GM23338 (cell line): Measurements from ENCODE around the gene TRAPPC3L. TPM values are rescaled to one million over a fixed set of nuclear protein-coding genes. Genes with fewer than 3 reads are reported as not detected.

ENCODE experiments used
- ATAC-seq: fragments of 200-7000 bp; cut with Tn5 transposase; 3 replicates; pipeline ENCODE4 v1.9.1; 2020
- DNase-seq: peaks from one replicate; pipeline ENCODE4 v3.0.0-alpha.2; 2015; ENCODE audit warnings: low spot score
- H2AFZ ChIP-seq: fragments of 200-600 bp; sonication (generic); 2 replicates; pipeline ENCODE4 v1.8.0; 2016; ENCODE audit warnings: antibody characterized with exemption, mild to moderate bottlenecking, moderate library complexity
- H3F3A ChIP-seq: fragments of 200-600 bp; sonication (generic); replicated peaks from 2 replicates; pipeline ENCODE4 v1.8.0; 2017; ENCODE audit warnings: antibody characterized with exemption, mixed run types, low read depth
- H3K27ac ChIP-seq: fragments of 200-600 bp; sonication (generic); 2 replicates; pipeline ENCODE4 v1.6.1; 2016; ENCODE audit warnings: low read depth
- H3K27me3 ChIP-seq: fragments of 200-600 bp; sonication (generic); 2 replicates; pipeline ENCODE4 v1.8.0; 2016; ENCODE audit warnings: mild to moderate bottlenecking, mixed run types, moderate library complexity; ENCODE audit not compliant: insufficient read depth
- H3K36me3 ChIP-seq: fragments of 200-600 bp; sonication (generic); 2 replicates; pipeline ENCODE4 v1.8.0; 2016; ENCODE audit warnings: mild to moderate bottlenecking; ENCODE audit not compliant: insufficient read depth
- H3K4me1 ChIP-seq: fragments of 200-600 bp; sonication (generic); 2 replicates; pipeline ENCODE4 v1.8.0; 2016; ENCODE audit warnings: mild to moderate bottlenecking, moderate library complexity; ENCODE audit not compliant: insufficient read depth
- H3K4me2 ChIP-seq: fragments of 200-600 bp; sonication (generic); 2 replicates; pipeline ENCODE4 v1.7.1; 2017; ENCODE audit warnings: mixed run types
- H3K4me3 ChIP-seq: fragments of 200-600 bp; sonication (generic); 2 replicates; pipeline ENCODE4 v1.6.1; 2016; ENCODE audit warnings: mixed run types
- H3K79me2 ChIP-seq: fragments of 200-600 bp; sonication (generic); replicated peaks from 2 replicates; pipeline ENCODE4 v1.8.0; 2017; ENCODE audit warnings: mild to moderate bottlenecking; ENCODE audit not compliant: insufficient read depth
- H3K9me2 ChIP-seq: fragments of 200-600 bp; sonication (generic); 2 replicates; pipeline ENCODE4 v1.8.0; 2017; ENCODE audit not compliant: insufficient read depth
- H4K20me1 ChIP-seq: fragments of 200-600 bp; sonication (generic); replicated peaks from 2 replicates; pipeline ENCODE4 v1.8.0; 2017; ENCODE audit warnings: mild to moderate bottlenecking; ENCODE audit not compliant: insufficient read depth
- H3K27ac Mint-ChIP-seq: 2 replicates; pipeline ENCODE4 v1.8.0; 2020; ENCODE audit warnings: inconsistent platforms, mild to moderate bottlenecking, moderate library complexity, mixed read lengths
- H3K27me3 Mint-ChIP-seq: 3 replicates; pipeline ENCODE4 v1.8.0; 2022; ENCODE audit warnings: low read depth, mild to moderate bottlenecking, moderate library complexity, mixed read lengths, inconsistent platforms; ENCODE audit not compliant: insufficient read depth, poor library complexity
- H3K36me3 Mint-ChIP-seq: 3 replicates; pipeline ENCODE4 v1.8.0; 2021; ENCODE audit warnings: low read depth, mild to moderate bottlenecking, inconsistent platforms, moderate library complexity, mixed read lengths
- H3K4me1 Mint-ChIP-seq: 3 replicates; pipeline ENCODE4 v1.8.0; 2020; ENCODE audit warnings: mild to moderate bottlenecking, inconsistent platforms, mixed read lengths
- H3K4me3 Mint-ChIP-seq: 3 replicates; pipeline ENCODE4 v1.8.0; 2021; ENCODE audit warnings: moderate library complexity, mild to moderate bottlenecking, inconsistent platforms, mixed read lengths
- H3K9me3 Mint-ChIP-seq: 3 replicates; pipeline ENCODE4 v1.8.0; 2020; ENCODE audit warnings: moderate library complexity, mild to moderate bottlenecking, inconsistent platforms, mixed read lengths
- CREB1 ChIP-seq: fragments of 250-450 bp; sonication (Bioruptor Pico); IDR thresholded peaks from 2 replicates; pipeline ENCODE4 v1.5.0; 2020; ENCODE audit warnings: low read depth, mild to moderate bottlenecking, moderate library complexity
- EZH2 ChIP-seq: fragments of 200-600 bp; sonication (generic); IDR thresholded peaks from one replicate; pipeline ENCODE4 v1.8.0; 2017; ENCODE audit warnings: antibody characterized with exemption, mild to moderate bottlenecking, low read depth; ENCODE audit not compliant: unreplicated experiment
- EZH2phosphoT487 ChIP-seq: fragments of 200-600 bp; sonication (generic); IDR thresholded peaks from one replicate; pipeline ENCODE4 v1.8.1; 2018; ENCODE audit warnings: antibody characterized with exemption; ENCODE audit not compliant: unreplicated experiment
- JUNB ChIP-seq: IDR thresholded peaks from one replicate; pipeline ENCODE4 v1.6.1; 2016; ENCODE audit warnings: antibody characterized with exemption; ENCODE audit not compliant: unreplicated experiment
- NANOG ChIP-seq: IDR thresholded peaks from 2 replicates; pipeline ENCODE4 v1.6.1; 2016; ENCODE audit warnings: antibody characterized with exemption, borderline replicate concordance
- POLR2AphosphoS5 ChIP-seq: IDR thresholded peaks from 2 replicates; pipeline ENCODE4 v1.6.1; 2016; ENCODE audit warnings: antibody characterized with exemption, low read depth
- STAT1 ChIP-seq: IDR thresholded peaks from one replicate; pipeline ENCODE4 v1.6.1; 2016; ENCODE audit warnings: antibody characterized with exemption; ENCODE audit not compliant: unreplicated experiment
- ZNF114 ChIP-seq: fragments of 250-450 bp; sonication (Bioruptor Pico); IDR thresholded peaks from 2 replicates; pipeline ENCODE4 v1.5.0; 2020; ENCODE audit warnings: mild to moderate bottlenecking, moderate library complexity
- ZNF331 ChIP-seq: fragments of 250-450 bp; sonication (Bioruptor Pico); IDR thresholded peaks from 2 replicates; pipeline ENCODE4 v1.5.0; 2020; ENCODE audit warnings: low read depth, mild to moderate bottlenecking, moderate library complexity
- polyA plus RNA-seq: library from polyadenylated mRNA; unstranded; fragments of >200 nt; fragmentation: Nextera tagmentation; extraction: Ambion mirVana; gene quantifications from 2 replicates; pipeline ENCODE4 v1.2.1, GENCODE V29; 2016
- total RNA-seq: library from RNA; depleted of rRNA; stranded (reverse); fragments of >200 nt; shearing (Covaris generic); gene quantifications from 2 replicates; pipeline ENCODE4 v1.2.3, GENCODE V29; 2014
- TF ChIP-seq, protein P1 (sequence below): fragments of 250-450 bp; sonication (Bioruptor Pico); IDR thresholded peaks from 2 replicates; pipeline ENCODE4 v1.5.0; 2020; ENCODE audit warnings: mild to moderate bottlenecking, moderate library complexity
- TF ChIP-seq, protein P2 (sequence below), 2 experiments: fragments of 200-600 bp in 1 of 2; sonication (generic) in 1 of 2; conservative IDR thresholded peaks; 2 replicates each; pipeline versions ENCODE4 v1.5.1 to v1.6.1; 2016 to 2017; ENCODE audit warnings: antibody characterized with exemption in 2 of 2, low read depth in 2 of 2, mild to moderate bottlenecking in 2 of 2, moderate library complexity in 1 of 2
- TF ChIP-seq, protein P3 (sequence below): IDR thresholded peaks from 2 replicates; pipeline ENCODE4 v1.6.1; 2016; ENCODE audit warnings: antibody characterized with exemption
- TF ChIP-seq, protein P4 (sequence below): IDR thresholded peaks from one replicate; pipeline ENCODE4 v1.6.1; 2018; ENCODE audit warnings: antibody characterized with exemption; ENCODE audit not compliant: unreplicated experiment

TRAPPC3L gene
- total and polyA plus RNA-seq, 2 experiments from 2014 or later = not detected

DNA sequence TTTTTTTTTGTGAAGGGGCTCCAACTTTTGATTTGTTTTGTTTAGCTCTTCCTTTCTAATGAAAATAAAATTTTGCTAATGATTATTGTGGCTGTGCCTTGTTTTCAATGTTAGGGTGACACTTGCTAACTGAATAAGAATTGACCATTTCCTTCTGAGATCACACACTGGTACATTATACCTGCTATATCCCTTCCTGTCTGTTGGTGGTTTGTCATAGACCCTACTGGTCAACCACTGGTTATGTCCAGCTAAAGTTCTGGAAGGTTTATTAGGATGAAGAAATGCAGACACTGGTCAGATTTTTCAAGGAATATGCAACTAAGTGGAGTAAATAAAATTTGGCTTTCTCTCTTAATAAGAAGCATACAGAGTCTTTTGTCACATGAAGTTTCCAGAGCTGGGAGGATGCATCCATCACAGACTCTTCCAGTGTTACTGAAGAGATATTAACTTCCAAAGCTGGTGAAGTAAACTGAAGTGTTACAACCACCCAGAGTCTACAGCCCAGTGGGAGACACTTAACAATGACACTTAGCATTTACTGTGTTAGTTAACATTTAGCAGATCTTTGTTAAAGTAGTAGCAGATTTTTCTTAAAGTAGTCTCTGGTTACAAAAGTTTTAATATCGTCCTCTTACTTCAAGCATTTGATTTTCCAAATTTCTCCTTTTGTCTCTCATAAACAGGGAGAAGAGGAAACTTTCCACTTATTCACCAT, 53.7 kb downstream of the TRAPPC3L start:
- TF ChIP-seq, protein P1, sequence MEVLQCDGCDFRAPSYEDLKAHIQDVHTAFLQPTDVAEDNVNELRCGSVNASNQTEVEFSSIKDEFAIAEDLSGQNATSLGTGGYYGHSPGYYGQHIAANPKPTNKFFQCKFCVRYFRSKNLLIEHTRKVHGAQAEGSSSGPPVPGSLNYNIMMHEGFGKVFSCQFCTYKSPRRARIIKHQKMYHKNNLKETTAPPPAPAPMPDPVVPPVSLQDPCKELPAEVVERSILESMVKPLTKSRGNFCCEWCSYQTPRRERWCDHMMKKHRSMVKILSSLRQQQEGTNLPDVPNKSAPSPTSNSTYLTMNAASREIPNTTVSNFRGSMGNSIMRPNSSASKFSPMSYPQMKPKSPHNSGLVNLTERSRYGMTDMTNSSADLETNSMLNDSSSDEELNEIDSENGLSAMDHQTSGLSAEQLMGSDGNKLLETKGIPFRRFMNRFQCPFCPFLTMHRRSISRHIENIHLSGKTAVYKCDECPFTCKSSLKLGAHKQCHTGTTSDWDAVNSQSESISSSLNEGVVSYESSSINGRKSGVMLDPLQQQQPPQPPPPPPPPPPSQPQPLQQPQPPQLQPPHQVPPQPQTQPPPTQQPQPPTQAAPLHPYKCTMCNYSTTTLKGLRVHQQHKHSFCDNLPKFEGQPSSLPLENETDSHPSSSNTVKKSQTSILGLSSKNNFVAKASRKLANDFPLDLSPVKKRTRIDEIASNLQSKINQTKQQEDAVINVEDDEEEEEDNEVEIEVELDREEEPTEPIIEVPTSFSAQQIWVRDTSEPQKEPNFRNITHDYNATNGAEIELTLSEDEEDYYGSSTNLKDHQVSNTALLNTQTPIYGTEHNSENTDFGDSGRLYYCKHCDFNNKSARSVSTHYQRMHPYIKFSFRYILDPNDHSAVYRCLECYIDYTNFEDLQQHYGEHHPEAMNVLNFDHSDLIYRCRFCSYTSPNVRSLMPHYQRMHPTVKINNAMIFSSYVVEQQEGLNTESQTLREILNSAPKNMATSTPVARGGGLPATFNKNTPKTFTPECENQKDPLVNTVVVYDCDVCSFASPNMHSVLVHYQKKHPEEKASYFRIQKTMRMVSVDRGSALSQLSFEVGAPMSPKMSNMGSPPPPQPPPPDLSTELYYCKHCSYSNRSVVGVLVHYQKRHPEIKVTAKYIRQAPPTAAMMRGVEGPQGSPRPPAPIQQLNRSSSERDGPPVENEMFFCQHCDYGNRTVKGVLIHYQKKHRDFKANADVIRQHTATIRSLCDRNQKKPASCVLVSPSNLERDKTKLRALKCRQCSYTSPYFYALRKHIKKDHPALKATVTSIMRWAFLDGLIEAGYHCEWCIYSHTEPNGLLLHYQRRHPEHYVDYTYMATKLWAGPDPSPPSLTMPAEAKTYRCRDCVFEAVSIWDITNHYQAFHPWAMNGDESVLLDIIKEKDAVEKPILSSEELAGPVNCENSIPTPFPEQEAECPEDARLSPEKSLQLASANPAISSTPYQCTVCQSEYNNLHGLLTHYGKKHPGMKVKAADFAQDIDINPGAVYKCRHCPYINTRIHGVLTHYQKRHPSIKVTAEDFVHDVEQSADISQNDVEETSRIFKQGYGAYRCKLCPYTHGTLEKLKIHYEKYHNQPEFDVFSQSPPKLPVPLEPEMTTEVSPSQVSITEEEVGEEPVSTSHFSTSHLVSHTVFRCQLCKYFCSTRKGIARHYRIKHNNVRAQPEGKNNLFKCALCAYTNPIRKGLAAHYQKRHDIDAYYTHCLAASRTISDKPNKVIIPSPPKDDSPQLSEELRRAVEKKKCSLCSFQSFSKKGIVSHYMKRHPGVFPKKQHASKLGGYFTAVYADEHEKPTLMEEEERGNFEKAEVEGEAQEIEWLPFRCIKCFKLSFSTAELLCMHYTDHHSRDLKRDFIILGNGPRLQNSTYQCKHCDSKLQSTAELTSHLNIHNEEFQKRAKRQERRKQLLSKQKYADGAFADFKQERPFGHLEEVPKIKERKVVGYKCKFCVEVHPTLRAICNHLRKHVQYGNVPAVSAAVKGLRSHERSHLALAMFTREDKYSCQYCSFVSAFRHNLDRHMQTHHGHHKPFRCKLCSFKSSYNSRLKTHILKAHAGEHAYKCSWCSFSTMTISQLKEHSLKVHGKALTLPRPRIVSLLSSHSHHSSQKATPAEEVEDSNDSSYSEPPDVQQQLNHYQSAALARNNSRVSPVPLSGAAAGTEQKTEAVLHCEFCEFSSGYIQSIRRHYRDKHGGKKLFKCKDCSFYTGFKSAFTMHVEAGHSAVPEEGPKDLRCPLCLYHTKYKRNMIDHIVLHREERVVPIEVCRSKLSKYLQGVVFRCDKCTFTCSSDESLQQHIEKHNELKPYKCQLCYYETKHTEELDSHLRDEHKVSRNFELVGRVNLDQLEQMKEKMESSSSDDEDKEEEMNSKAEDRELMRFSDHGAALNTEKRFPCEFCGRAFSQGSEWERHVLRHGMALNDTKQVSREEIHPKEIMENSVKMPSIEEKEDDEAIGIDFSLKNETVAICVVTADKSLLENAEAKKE (CRISPR knock-in tag) = no peak
- TF ChIP-seq EZH2phosphoT487 (no peak), EZH2 (no peak), NANOG (no peak), ZNF331 (CRISPR knock-in tag) (no peak), CREB1 (CRISPR knock-in tag) (no peak), POLR2AphosphoS5 (no peak), JUNB (no peak), ZNF114 (CRISPR knock-in tag) (no peak), STAT1 (no peak)
- TF ChIP-seq, protein P2, sequence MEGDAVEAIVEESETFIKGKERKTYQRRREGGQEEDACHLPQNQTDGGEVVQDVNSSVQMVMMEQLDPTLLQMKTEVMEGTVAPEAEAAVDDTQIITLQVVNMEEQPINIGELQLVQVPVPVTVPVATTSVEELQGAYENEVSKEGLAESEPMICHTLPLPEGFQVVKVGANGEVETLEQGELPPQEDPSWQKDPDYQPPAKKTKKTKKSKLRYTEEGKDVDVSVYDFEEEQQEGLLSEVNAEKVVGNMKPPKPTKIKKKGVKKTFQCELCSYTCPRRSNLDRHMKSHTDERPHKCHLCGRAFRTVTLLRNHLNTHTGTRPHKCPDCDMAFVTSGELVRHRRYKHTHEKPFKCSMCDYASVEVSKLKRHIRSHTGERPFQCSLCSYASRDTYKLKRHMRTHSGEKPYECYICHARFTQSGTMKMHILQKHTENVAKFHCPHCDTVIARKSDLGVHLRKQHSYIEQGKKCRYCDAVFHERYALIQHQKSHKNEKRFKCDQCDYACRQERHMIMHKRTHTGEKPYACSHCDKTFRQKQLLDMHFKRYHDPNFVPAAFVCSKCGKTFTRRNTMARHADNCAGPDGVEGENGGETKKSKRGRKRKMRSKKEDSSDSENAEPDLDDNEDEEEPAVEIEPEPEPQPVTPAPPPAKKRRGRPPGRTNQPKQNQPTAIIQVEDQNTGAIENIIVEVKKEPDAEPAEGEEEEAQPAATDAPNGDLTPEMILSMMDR (conservative IDR thresholded peaks at IDR 0.05; ENCODE audit: low read depth in 2 of 2) = no peak
- TF ChIP-seq, protein P3, sequence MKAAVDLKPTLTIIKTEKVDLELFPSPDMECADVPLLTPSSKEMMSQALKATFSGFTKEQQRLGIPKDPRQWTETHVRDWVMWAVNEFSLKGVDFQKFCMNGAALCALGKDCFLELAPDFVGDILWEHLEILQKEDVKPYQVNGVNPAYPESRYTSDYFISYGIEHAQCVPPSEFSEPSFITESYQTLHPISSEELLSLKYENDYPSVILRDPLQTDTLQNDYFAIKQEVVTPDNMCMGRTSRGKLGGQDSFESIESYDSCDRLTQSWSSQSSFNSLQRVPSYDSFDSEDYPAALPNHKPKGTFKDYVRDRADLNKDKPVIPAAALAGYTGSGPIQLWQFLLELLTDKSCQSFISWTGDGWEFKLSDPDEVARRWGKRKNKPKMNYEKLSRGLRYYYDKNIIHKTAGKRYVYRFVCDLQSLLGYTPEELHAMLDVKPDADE = no peak
- TF ChIP-seq, protein P4, sequence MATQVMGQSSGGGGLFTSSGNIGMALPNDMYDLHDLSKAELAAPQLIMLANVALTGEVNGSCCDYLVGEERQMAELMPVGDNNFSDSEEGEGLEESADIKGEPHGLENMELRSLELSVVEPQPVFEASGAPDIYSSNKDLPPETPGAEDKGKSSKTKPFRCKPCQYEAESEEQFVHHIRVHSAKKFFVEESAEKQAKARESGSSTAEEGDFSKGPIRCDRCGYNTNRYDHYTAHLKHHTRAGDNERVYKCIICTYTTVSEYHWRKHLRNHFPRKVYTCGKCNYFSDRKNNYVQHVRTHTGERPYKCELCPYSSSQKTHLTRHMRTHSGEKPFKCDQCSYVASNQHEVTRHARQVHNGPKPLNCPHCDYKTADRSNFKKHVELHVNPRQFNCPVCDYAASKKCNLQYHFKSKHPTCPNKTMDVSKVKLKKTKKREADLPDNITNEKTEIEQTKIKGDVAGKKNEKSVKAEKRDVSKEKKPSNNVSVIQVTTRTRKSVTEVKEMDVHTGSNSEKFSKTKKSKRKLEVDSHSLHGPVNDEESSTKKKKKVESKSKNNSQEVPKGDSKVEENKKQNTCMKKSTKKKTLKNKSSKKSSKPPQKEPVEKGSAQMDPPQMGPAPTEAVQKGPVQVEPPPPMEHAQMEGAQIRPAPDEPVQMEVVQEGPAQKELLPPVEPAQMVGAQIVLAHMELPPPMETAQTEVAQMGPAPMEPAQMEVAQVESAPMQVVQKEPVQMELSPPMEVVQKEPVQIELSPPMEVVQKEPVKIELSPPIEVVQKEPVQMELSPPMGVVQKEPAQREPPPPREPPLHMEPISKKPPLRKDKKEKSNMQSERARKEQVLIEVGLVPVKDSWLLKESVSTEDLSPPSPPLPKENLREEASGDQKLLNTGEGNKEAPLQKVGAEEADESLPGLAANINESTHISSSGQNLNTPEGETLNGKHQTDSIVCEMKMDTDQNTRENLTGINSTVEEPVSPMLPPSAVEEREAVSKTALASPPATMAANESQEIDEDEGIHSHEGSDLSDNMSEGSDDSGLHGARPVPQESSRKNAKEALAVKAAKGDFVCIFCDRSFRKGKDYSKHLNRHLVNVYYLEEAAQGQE = no peak
- Mint-ChIP-seq H3K4me3 (no peak overlapping the region), H3K27me3 (peaks cover 2% of the 10 kb centered on the region), H3K27ac (no peak overlapping the region), H3K4me1 (peaks cover 3% of the 10 kb centered on the region; the same call in 2 of the 3 replicates), H3K36me3 (no peaks in the 10 kb centered on the region), H3K9me3 (peaks cover 4% of the 10 kb centered on the region; the same call in 2 of the 3 replicates)
- no peaks in the 10 kb centered on the region for H3K79me2 ChIP-seq
- H3K4me1 ChIP-seq = no peaks in the 10 kb centered on the region
- no peaks in the 10 kb centered on the region for H3K36me3 ChIP-seq
- H3K4me3 ChIP-seq = no peak overlapping the region
- no peaks in the 10 kb centered on the region for H3F3A ChIP-seq
- no peaks in the 10 kb centered on the region for H4K20me1 ChIP-seq
- 0 out of 2 replicates have a peak, but pooled peaks cover 3% of the 10 kb centered on the region for H3K9me2 ChIP-seq
- H3K27ac ChIP-seq = no peak overlapping the region; the same call in 1 of the 2 replicates
- DNase-seq = no peak
- no peak for ATAC-seq
- no peaks in the 10 kb centered on the region for H3K27me3 ChIP-seq
- H2AFZ ChIP-seq = peak overlapping the region; percentile 78; the same call in 1 of the 2 replicates
- no peak overlapping the region for H3K4me2 ChIP-seq
